Thoracic aorta (tissue), 2 donors: ENCODE data around the gene ALAS2. TPM values are rescaled to one million over a fixed set of nuclear protein-coding genes. Genes with fewer than 3 reads are reported as not detected.

Experiments
- ATAC-seq: fragments of 150-250 bp; one replicate; pipeline ENCODE4 v1.8.0; 2017; ENCODE audit warnings: low read depth; ENCODE audit not compliant: insufficient number of reproducible peaks, low FRiP score
- DNase-seq: peaks from one replicate; pipeline ENCODE4 v3.0.0-alpha.2; 2020; ENCODE audit warnings: low spot score
- H3K27ac ChIP-seq, 2 donors: fragments of 200-600 bp; sonication (generic); 1 replicate in 1 of 2; 2 replicates in 1 of 2; pipeline ENCODE4 v1.5.1; 2016; ENCODE audit warnings: mild to moderate bottlenecking in 2 of 2, moderate library complexity in 2 of 2
- H3K27me3 ChIP-seq: fragments of 200-600 bp; sonication (generic); replicated peaks from 2 replicates; pipeline ENCODE4 v1.6.0; 2016; ENCODE audit warnings: mild to moderate bottlenecking; ENCODE audit not compliant: insufficient read depth
- H3K36me3 ChIP-seq: fragments of 200-600 bp; sonication (generic); one replicate; pipeline ENCODE4 v1.5.1; 2016
- H3K4me1 ChIP-seq, 2 donors: fragments of 200-600 bp; sonication (generic); 1 replicate in 1 of 2; 2 replicates in 1 of 2; pipeline versions ENCODE4 v1.5.1 to v1.6.0; 2016; ENCODE audit warnings: low read depth in 2 of 2, mild to moderate bottlenecking in 1 of 2; ENCODE audit not compliant: control insufficient read depth in 1 of 2
- H3K4me3 ChIP-seq: fragments of 200-600 bp; sonication (generic); 2 replicates; pipeline ENCODE4 v1.5.1; 2016; ENCODE audit warnings: mild to moderate bottlenecking
- H3K9me3 ChIP-seq: fragments of 200-600 bp; sonication (generic); 2 replicates; pipeline ENCODE4 v1.5.1; 2016
- CTCF ChIP-seq: fragments of 200-600 bp; sonication (generic); IDR thresholded peaks from one replicate; pipeline ENCODE4 v1.5.1; 2019; ENCODE audit warnings: antibody characterized with exemption
- total RNA-seq, 2 donors: library from RNA; depleted of rRNA; stranded (reverse); fragments of >200 nt; gene quantifications; one replicate each; pipeline versions ENCODE4 v1.1.0 to v1.2.3, GENCODE V29; 2016

The ALAS2 gene
- total RNA-seq, 2 donors from 2014 or later: 8.5 TPM; not detected in 1

- TF ChIP-seq CTCF: no peak
- Histone ChIP-seq H3K27me3 (no peaks in the 10 kb centered on the region), H3K9me3 (no peaks in the 10 kb centered on the region), H3K4me3 (no peak overlapping the region), H3K27ac (no peak overlapping the region), H3K36me3 (no peaks in the 10 kb centered on the region), H3K4me1 (peaks cover 11 to 14% of the 10 kb centered on the region in 2 donors)
- DNase-seq (no peak), ATAC-seq (no peak)
Measured at GRCh38 chrX:55011294-55011693, 19.5 kb downstream of the ALAS2 start.

GRCh38 chrX:55008571-55009358, 22.0 kb downstream of the ALAS2 start:
- H3K9me3 ChIP-seq: no peaks in the 10 kb centered on the region
- peak overlapping the region in 1 of 2 donors; percentile 63 for H3K27ac ChIP-seq
- ATAC-seq (peak; percentile 59), DNase-seq (no peak)
- H3K4me1 ChIP-seq: peaks cover 11 to 14% of the 10 kb centered on the region in 2 donors
- H3K4me3 ChIP-seq: no peak overlapping the region
- H3K27me3 ChIP-seq: no peaks in the 10 kb centered on the region
- no peak for TF ChIP-seq CTCF
- H3K36me3 ChIP-seq: peaks cover 3% of the 10 kb centered on the region

- no peak for DNase-seq
- Histone ChIP-seq H3K9me3 (no peaks in the 10 kb centered on the region), H3K27ac (peak overlapping the region in 1 of 2 donors; percentile 63), H3K4me1 (peaks cover 11 to 14% of the 10 kb centered on the region in 2 donors), H3K36me3 (peaks cover 4% of the 10 kb centered on the region), H3K27me3 (no peaks in the 10 kb centered on the region), H3K4me3 (no peak overlapping the region)
- ATAC-seq: peak; percentile 82
- no peak for TF ChIP-seq CTCF
Measured at GRCh38 chrX:55007656-55008055, 23.1 kb downstream of the ALAS2 start.

- H3K36me3 ChIP-seq: peaks cover 4% of the 10 kb centered on the region
- DNase-seq: no peak
Measured at GRCh38 chrX:55006827-55007621, 23.8 kb downstream of the ALAS2 start.

More at GRCh38 chrX:55006827-55007621, 23.8 kb downstream of the ALAS2 start:
- H3K4me1 ChIP-seq: peaks cover 11 to 14% of the 10 kb centered on the region in 2 donors
- no peak overlapping the region for H3K4me3 ChIP-seq
- ATAC-seq: no peak
- H3K27me3 ChIP-seq: no peaks in the 10 kb centered on the region
- no peaks in the 10 kb centered on the region for H3K9me3 ChIP-seq
- peak overlapping the region in 1 of 2 donors; percentile 63 for H3K27ac ChIP-seq
- no peak for TF ChIP-seq CTCF
